Panc1 (cell line): ENCODE measurements around the gene ACP4. TPM values are rescaled to one million over a fixed set of nuclear protein-coding genes. Genes with fewer than 3 reads are reported as not detected.

ENCODE experiments used
- ATAC-seq: fragments of 200-7000 bp; cut with Tn5 transposase; 2 replicates; pipeline ENCODE4 v1.9.1; 2020; ENCODE audit warnings: mild to moderate bottlenecking, moderate library complexity
- BruUV-seq: library from RNA; stranded (reverse); fragments of 400-500 nt; replicated peaks from 2 replicates; lab custom pipeline; 2021; lab: Mats Ljungman, UMichigan
- CTCF ChIA-PET: fragments of 300-600 bp; sonication (Branson Sonifier 250); formaldehyde crosslinking; loops from one replicate; lab custom pipeline; 2022; ENCODE audit warnings: antibody characterized with exemption; lab: Charles Lee
- POLR2A ChIA-PET: fragments of 300-600 bp; sonication (Branson Sonifier 250); formaldehyde crosslinking; loops from one replicate; lab custom pipeline; 2022; ENCODE audit warnings: antibody characterized with exemption; lab: Charles Lee
- DNase-seq: peaks from one replicate; pipeline ENCODE4 v3.0.0-alpha.2; 2010; ENCODE audit warnings: low read depth, low spot score
- H3K27ac ChIP-seq: 2 replicates; pipeline ENCODE4 v1.5.1; 2011; ENCODE audit warnings: mild to moderate bottlenecking, low read length, inconsistent platforms
- H3K27me3 ChIP-seq: fragments of 200-500 bp; sonication (Bioruptor generic); 2 replicates; pipeline ENCODE4 v1.6.0; 2014; ENCODE audit warnings: low read length, inconsistent platforms; ENCODE audit not compliant: control insufficient read depth, insufficient read depth
- H3K36me3 ChIP-seq: fragments of 200-500 bp; sonication (Bioruptor generic); 2 replicates; pipeline ENCODE4 v1.5.1; 2014; ENCODE audit warnings: inconsistent platforms, mild to moderate bottlenecking, low read length, moderate library complexity; ENCODE audit not compliant: control insufficient read depth, insufficient read depth
- H3K4me1 ChIP-seq: 2 replicates; pipeline ENCODE4 v1.5.1; 2011; ENCODE audit warnings: inconsistent platforms, mild to moderate bottlenecking, low read length, moderate library complexity; ENCODE audit not compliant: control insufficient read depth, insufficient read depth
- H3K4me3 ChIP-seq, 2 experiments: 2 replicates each; pipeline ENCODE4 v1.5.1; 2011 to 2012; ENCODE audit warnings: low read depth in 2 of 2, low read length in 2 of 2, mild to moderate bottlenecking in 2 of 2, inconsistent platforms in 1 of 2, moderate library complexity in 1 of 2
- H3K9me3 ChIP-seq: fragments of 200-500 bp; sonication (Bioruptor generic); 2 replicates; pipeline ENCODE4 v1.5.1; 2014; ENCODE audit warnings: low read depth, mild to moderate bottlenecking, inconsistent platforms, low read length, moderate library complexity; ENCODE audit not compliant: control insufficient read depth, insufficient read depth
- POLR2AphosphoS5 ChIP-seq: IDR thresholded peaks from 2 replicates; pipeline ENCODE4 v1.6.1; 2012; ENCODE audit warnings: mild to moderate bottlenecking, low read depth, low read length, moderate library complexity
- SIN3A ChIP-seq: IDR thresholded peaks from 2 replicates; pipeline ENCODE4 v1.6.1; 2012; ENCODE audit warnings: low read depth, mild to moderate bottlenecking, low read length, moderate library complexity, borderline replicate concordance; ENCODE audit not compliant: insufficient read depth
- TCF7L2 ChIP-seq: IDR thresholded peaks from 2 replicates; pipeline ENCODE4 v1.6.1; 2011; ENCODE audit warnings: mild to moderate bottlenecking, low read depth, low read length, inconsistent platforms
- in situ Hi-C: cut with HindIII; loops from 2 replicates; pipeline ENCODE4 v1.10.0; 2016; ENCODE audit warnings: low sequenced_read_pairs, low pct_unique_long_range_greater_than_20kb
- intact Hi-C: fragments of 100-400 bp; cut with micrococcal nuclease; formaldehyde crosslinking; loops from one replicate; pipeline ENCODE4 v1.10.0; 2022; ENCODE audit not compliant: unreplicated experiment
- total RNA-seq: library from RNA; stranded (reverse); gene quantifications from one replicate; pipeline ENCODE4 v1.2.1, GENCODE V29; 2021; ENCODE audit not compliant: unreplicated experiment
- TF ChIP-seq, protein P1 (sequence below), 2 experiments: IDR thresholded peaks; 2 replicates each; pipeline ENCODE4 v1.6.1; 2011 to 2012; ENCODE audit warnings: low read depth in 2 of 2, control low read depth in 1 of 2, low read length in 1 of 2, mild to moderate bottlenecking in 1 of 2, moderate library complexity in 1 of 2; ENCODE audit not compliant: insufficient read depth in 1 of 2
- TF ChIP-seq, protein P2 (sequence below): fragments of 450-650 bp; IDR thresholded peaks from 2 replicates; pipeline ENCODE4 v1.5.1; 2017; ENCODE audit warnings: mild to moderate bottlenecking

ACP4 gene
- total RNA-seq, 1 experiment from 2014 or later: not detected

DNA sequence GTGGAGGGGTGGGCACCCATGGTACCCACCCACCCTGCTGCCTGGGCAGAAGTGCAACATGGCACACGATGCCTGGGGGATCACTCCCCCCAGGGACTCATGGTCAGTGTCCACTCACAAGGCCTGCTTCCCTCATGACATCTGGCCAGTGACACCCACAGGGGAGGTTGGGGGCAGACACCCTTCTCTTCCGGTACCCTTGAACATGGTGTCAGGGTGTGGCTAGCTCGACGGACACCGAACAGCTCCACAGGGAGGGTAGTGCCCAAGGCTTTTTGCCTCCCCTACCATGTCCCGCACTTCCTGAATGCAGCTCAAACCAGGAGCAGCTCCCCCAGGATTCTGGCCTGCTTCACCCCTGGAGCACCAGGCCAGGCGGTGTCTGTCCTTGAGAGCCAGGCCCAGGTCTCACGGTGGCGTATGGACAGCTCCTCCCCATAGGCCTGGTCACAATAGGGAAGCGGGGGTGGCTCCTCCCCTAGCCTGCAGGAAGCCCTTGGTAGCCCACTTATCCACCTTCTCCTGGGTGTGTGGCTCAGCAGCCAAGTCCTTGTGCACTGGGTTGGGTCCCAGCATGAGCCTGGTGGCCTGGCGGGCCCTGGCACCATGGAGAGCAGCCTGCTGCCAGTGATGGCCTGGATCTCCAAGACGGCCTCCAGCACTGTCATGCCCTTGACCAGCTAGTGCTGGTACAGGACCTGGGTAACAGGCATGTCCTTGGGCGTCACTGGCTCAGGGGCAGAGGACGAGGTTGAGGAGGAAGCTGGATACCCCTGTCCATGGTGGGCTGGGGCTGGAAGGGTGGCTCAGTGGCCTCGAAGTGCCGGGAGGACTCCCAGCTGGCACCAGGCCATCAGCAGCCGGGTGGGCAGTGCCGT lies 7.8 kb downstream of the ACP4 start:
- ATAC-seq: no peak
- in situ Hi-C loops (no loop called here), intact Hi-C loops (loop anchor here (5.0 kb wide), 1 partner anchor 124 kb away; no protein-coding TSS in a partner anchor)
- no peak for DNase-seq
- Histone ChIP-seq H3K4me1 (peaks cover 8% of the 10 kb centered on the region), H3K27me3 (no peaks in the 10 kb centered on the region), H3K36me3 (peaks cover 3% of the 10 kb centered on the region; the same call in 1 of the 2 replicates), H3K27ac (no peak overlapping the region), H3K4me3 (no peak overlapping the region), H3K9me3 (no peaks in the 10 kb centered on the region)
- BruUV-seq: no TSS peak
- ChIA-PET CTCF (no interaction called here), POLR2A (no interaction called here)
- TF ChIP-seq, protein P1, sequence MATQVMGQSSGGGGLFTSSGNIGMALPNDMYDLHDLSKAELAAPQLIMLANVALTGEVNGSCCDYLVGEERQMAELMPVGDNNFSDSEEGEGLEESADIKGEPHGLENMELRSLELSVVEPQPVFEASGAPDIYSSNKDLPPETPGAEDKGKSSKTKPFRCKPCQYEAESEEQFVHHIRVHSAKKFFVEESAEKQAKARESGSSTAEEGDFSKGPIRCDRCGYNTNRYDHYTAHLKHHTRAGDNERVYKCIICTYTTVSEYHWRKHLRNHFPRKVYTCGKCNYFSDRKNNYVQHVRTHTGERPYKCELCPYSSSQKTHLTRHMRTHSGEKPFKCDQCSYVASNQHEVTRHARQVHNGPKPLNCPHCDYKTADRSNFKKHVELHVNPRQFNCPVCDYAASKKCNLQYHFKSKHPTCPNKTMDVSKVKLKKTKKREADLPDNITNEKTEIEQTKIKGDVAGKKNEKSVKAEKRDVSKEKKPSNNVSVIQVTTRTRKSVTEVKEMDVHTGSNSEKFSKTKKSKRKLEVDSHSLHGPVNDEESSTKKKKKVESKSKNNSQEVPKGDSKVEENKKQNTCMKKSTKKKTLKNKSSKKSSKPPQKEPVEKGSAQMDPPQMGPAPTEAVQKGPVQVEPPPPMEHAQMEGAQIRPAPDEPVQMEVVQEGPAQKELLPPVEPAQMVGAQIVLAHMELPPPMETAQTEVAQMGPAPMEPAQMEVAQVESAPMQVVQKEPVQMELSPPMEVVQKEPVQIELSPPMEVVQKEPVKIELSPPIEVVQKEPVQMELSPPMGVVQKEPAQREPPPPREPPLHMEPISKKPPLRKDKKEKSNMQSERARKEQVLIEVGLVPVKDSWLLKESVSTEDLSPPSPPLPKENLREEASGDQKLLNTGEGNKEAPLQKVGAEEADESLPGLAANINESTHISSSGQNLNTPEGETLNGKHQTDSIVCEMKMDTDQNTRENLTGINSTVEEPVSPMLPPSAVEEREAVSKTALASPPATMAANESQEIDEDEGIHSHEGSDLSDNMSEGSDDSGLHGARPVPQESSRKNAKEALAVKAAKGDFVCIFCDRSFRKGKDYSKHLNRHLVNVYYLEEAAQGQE (IDR thresholded peaks at IDR 0.05; ENCODE audit: insufficient read depth in 1 of 2, low read depth in 2 of 2, low read length in 1 of 2): peak; percentile 73 to 84
- no peak for TF ChIP-seq TCF7L2

DNA sequence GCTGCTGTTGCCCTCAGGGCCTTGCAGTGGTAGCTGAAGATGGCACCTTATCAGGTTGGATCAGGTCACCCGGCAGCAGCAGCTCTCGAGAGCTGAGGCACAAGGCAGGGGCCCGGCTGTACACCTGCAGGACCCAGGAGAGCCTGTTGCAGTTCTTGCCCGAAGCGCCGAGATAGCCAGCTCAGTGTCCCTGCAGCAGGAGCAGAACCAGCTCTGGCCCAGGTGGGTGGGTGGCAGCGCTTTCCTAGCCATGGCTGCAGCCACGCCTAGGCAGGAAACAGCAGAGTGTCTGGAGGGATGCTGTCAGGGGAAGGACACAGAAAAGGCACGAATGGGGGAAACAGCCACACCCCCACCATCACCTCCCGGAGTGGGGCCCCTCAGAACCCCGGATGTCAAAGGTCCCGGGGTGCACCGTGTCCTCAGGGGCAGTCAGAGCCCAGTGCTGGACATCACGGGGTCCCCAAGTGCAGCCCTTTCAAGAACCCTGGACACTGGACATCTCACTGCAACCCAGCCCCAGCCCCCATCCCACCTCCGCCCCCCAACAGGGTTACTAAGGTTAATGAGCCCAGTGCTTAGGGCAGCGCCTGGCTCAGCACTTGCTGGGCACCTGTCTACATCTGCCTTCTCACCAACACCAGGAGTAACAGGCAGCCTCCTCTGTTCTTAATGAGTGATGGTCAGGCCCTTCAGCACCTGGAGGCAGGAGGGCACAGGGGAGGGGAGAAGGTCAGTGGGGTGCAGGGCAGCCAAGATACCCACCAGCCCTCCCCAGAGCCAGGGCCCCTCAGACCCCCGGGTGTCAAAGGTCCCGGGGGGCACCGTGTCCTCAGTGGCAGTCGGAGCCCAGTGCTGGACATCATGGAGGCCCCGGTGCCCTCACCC lies 8.7 kb downstream of the ACP4 start:
- no TSS peak for BruUV-seq
- ATAC-seq (no peak), DNase-seq (no peak)
- TF ChIP-seq, protein P1 (IDR thresholded peaks at IDR 0.05; ENCODE audit: insufficient read depth in 1 of 2, low read depth in 2 of 2, low read length in 1 of 2): no peak
- TF ChIP-seq, protein P2, sequence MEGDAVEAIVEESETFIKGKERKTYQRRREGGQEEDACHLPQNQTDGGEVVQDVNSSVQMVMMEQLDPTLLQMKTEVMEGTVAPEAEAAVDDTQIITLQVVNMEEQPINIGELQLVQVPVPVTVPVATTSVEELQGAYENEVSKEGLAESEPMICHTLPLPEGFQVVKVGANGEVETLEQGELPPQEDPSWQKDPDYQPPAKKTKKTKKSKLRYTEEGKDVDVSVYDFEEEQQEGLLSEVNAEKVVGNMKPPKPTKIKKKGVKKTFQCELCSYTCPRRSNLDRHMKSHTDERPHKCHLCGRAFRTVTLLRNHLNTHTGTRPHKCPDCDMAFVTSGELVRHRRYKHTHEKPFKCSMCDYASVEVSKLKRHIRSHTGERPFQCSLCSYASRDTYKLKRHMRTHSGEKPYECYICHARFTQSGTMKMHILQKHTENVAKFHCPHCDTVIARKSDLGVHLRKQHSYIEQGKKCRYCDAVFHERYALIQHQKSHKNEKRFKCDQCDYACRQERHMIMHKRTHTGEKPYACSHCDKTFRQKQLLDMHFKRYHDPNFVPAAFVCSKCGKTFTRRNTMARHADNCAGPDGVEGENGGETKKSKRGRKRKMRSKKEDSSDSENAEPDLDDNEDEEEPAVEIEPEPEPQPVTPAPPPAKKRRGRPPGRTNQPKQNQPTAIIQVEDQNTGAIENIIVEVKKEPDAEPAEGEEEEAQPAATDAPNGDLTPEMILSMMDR: no peak
- no peak for TF ChIP-seq TCF7L2
- TF ChIP-seq SIN3A: no peak
- no peak for TF ChIP-seq POLR2AphosphoS5
- peaks cover 8% of the 10 kb centered on the region for H3K4me1 ChIP-seq
- no peak overlapping the region for H3K4me3 ChIP-seq
- peaks cover 10% of the 10 kb centered on the region for H3K36me3 ChIP-seq
- H3K27me3 ChIP-seq: no peaks in the 10 kb centered on the region
- ChIA-PET CTCF (no interaction called here), POLR2A (no interaction called here)
- intact Hi-C loops: loop anchor here (5.0 kb wide), 1 partner anchor 123 kb away; no protein-coding TSS in a partner anchor
- no peaks in the 10 kb centered on the region for H3K9me3 ChIP-seq
- in situ Hi-C loops: no loop called here
- H3K27ac ChIP-seq: no peak overlapping the region
